WERI-Rb-1 (cell line): ENCODE data around the gene SQSTM1.

Experiments
- DNase-seq: peaks from one replicate; pipeline ENCODE4 v3.0.0-alpha.2; 2020
- H3K27ac ChIP-seq: fragments of 250-450 bp; sonication (Bioruptor Pico); 2 replicates; pipeline ENCODE4 v1.5.1; 2020; ENCODE audit warnings: mild to moderate bottlenecking, moderate library complexity
- H3K27me3 ChIP-seq: fragments of 250-450 bp; sonication (Bioruptor Pico); 2 replicates; pipeline ENCODE4 v1.5.1; 2021; ENCODE audit warnings: mild to moderate bottlenecking, low read depth, moderate library complexity; ENCODE audit not compliant: insufficient read depth, severe bottlenecking
- H3K36me3 ChIP-seq: fragments of 250-450 bp; sonication (Bioruptor Pico); 2 replicates; pipeline ENCODE4 v1.5.1; 2020; ENCODE audit warnings: mild to moderate bottlenecking, moderate library complexity
- H3K4me3 ChIP-seq: 2 replicates; pipeline ENCODE4 v1.5.1; 2011; ENCODE audit warnings: low read depth, mild to moderate bottlenecking, control low read depth, low read length
- H3K9me3 ChIP-seq: fragments of 250-450 bp; sonication (Bioruptor Pico); 2 replicates; pipeline ENCODE4 v1.5.1; 2021; ENCODE audit warnings: mild to moderate bottlenecking, moderate library complexity; ENCODE audit not compliant: severe bottlenecking
- TF ChIP-seq, protein P1 (sequence below): IDR thresholded peaks from 2 replicates; pipeline ENCODE4 v1.5.1; 2011; ENCODE audit warnings: low read depth, mild to moderate bottlenecking, control low read depth, inconsistent platforms, low read length

SQSTM1 gene

DNA sequence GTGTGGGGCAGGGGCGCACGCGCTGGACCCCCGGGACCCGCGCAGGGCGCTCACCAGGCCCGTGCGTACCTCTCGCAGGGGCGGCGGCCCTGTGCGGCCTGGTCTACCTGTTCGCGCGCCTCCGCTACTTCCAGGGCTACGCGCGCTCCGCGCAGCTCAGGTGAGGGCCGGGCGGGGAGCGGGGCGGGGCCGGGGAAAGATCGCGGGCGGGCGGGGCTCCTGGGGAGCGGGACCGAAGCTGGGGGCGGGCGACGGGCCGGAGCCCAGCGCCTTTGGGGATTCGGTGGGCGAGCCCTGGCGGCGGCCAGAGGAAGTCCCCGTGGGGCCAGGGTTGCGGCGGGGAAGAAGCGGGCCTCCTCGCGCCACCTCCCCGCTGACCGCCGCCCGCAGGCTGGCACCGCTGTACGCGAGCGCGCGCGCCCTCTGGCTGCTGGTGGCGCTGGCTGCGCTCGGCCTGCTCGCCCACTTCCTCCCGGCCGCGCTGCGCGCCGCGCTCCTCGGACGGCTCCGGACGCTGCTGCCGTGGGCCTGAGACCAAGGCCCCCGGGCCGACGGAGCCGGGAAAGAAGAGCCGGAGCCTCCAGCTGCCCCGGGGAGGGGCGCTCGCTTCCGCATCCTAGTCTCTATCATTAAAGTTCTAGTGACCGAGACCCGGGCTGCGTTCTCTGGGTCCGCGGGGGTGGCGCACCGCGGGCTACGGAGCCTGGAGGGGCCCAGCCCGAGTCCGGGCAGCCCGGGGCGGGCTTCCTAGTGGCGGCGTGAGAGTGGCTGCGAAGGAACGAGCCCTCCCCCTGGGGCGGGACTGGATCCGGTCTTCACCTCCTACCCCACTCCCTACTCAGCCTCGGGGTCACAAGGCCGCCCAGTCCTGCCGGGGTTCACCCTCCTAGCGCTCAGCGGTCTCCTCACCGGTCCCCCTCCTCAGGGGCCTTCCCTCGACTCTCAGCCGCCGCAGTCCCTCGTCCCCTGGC, 24.6 kb upstream of the SQSTM1 start:
- Histone ChIP-seq H3K27me3 (no peaks in the 10 kb centered on the region), H3K4me3 (peak overlapping the region; percentile 29), H3K9me3 (no peaks in the 10 kb centered on the region), H3K36me3 (no peaks in the 10 kb centered on the region; the same call in 1 of the 2 replicates), H3K27ac (peak overlapping the region; percentile 73)
- TF ChIP-seq, protein P1, sequence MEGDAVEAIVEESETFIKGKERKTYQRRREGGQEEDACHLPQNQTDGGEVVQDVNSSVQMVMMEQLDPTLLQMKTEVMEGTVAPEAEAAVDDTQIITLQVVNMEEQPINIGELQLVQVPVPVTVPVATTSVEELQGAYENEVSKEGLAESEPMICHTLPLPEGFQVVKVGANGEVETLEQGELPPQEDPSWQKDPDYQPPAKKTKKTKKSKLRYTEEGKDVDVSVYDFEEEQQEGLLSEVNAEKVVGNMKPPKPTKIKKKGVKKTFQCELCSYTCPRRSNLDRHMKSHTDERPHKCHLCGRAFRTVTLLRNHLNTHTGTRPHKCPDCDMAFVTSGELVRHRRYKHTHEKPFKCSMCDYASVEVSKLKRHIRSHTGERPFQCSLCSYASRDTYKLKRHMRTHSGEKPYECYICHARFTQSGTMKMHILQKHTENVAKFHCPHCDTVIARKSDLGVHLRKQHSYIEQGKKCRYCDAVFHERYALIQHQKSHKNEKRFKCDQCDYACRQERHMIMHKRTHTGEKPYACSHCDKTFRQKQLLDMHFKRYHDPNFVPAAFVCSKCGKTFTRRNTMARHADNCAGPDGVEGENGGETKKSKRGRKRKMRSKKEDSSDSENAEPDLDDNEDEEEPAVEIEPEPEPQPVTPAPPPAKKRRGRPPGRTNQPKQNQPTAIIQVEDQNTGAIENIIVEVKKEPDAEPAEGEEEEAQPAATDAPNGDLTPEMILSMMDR = peak; percentile 56
- peak; percentile 61 for DNase-seq

DNA sequence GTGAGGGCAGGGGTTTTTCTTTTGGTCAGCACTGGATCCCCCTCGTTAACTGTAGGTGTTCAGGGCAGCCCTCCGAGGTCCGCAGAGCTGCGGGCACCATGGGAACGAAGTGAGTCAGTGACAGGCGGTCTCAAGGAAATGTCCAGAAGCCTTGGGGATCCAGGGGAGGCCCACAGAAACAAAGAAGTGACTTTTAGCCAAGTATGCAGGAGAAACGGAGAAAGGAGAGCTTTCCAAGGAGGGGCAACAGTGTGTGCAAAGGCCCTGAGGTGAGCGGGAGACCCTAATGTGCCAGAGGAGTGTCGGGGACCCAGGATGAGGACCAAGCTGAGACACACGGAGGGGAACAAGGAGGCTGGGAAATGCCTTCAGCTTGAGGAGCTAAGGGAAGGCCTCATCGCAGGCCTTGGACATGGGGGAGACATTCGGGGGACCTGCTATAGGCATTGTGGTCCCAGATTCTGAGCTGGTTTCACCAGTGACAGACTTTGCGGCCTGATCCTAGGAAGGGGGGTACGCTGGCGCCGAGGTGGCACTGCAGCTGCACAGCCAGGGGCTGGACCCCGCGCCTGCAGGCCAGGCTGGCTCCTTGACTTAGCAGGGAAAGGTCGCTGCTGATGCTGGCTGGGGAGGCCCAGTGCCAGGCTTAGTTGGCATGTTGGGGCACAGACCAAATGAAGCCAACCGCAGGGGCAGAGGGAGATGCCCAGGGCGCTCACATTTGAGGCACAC, 23.7 kb upstream of the SQSTM1 start:
- Histone ChIP-seq H3K4me3 (peak overlapping the region; percentile 29; the same call in 1 of the 2 replicates), H3K27me3 (no peaks in the 10 kb centered on the region), H3K9me3 (no peaks in the 10 kb centered on the region), H3K36me3 (no peaks in the 10 kb centered on the region; the same call in 1 of the 2 replicates), H3K27ac (no peak overlapping the region)
- TF ChIP-seq, protein P1 = no peak
- no peak for DNase-seq

DNA sequence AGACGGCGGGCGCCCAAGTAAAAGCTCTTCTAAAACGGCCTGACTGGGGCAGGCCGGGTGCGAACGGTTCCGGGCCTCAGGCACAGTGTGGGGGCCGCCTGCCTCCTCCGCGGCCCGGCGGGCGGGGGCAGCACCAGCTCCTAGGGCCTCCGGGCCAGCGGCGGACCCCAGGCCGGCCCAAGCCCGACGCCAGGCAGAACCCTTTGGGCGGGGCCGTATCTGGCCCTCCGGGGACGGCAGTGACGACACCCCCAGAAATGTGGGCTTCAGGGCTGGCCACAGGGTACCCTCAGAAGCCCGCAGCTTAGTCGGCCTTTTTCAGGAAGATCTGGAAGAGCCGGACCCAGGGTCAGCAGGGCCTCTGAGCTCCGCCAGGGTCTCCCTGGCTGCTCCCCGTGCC, 23.0 kb upstream of the SQSTM1 start:
- Histone ChIP-seq H3K27me3 (no peaks in the 10 kb centered on the region), H3K4me3 (no peak overlapping the region), H3K36me3 (no peaks in the 10 kb centered on the region; the same call in 1 of the 2 replicates), H3K9me3 (no peaks in the 10 kb centered on the region), H3K27ac (no peak overlapping the region)
- DNase-seq = no peak
- TF ChIP-seq, protein P1 = no peak

DNA sequence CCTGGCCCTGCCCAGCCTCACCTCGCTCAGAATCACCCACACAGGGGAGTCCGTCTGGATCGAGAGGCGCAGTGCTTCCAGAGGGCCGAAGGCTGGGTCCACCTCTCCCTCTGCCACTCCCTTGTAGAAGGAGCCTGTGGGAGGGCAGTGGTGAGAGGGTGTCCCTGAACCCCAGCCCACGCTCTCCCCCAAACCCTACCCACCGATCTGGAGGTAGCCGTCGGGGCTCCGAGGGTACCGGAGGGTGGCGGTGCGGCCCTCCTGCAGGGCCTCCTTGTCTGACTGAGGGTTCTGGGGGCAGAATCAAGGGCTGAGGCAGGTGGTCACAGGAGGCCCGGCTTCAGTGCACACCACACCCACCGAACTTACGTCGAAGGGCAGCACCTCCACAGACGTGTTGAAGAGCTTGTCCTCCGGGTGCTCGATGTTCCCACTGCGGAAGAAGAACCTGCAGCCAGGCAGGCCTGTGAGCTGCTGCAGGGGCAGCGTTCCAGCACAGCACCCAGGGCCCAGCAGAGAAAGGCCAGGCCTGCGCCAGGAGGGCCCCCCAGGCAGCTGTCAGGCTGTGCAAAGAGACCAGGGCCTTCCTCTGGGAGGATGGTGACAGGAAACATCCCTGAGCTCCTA, 22.4 kb upstream of the SQSTM1 start:
- no peak overlapping the region for H3K4me3 ChIP-seq
- H3K9me3 ChIP-seq = no peaks in the 10 kb centered on the region
- DNase-seq = no peak
- TF ChIP-seq, protein P1 = no peak
- H3K36me3 ChIP-seq = no peaks in the 10 kb centered on the region; the same call in 1 of the 2 replicates
- H3K27me3 ChIP-seq = no peaks in the 10 kb centered on the region
- H3K27ac ChIP-seq = no peak overlapping the region

DNA sequence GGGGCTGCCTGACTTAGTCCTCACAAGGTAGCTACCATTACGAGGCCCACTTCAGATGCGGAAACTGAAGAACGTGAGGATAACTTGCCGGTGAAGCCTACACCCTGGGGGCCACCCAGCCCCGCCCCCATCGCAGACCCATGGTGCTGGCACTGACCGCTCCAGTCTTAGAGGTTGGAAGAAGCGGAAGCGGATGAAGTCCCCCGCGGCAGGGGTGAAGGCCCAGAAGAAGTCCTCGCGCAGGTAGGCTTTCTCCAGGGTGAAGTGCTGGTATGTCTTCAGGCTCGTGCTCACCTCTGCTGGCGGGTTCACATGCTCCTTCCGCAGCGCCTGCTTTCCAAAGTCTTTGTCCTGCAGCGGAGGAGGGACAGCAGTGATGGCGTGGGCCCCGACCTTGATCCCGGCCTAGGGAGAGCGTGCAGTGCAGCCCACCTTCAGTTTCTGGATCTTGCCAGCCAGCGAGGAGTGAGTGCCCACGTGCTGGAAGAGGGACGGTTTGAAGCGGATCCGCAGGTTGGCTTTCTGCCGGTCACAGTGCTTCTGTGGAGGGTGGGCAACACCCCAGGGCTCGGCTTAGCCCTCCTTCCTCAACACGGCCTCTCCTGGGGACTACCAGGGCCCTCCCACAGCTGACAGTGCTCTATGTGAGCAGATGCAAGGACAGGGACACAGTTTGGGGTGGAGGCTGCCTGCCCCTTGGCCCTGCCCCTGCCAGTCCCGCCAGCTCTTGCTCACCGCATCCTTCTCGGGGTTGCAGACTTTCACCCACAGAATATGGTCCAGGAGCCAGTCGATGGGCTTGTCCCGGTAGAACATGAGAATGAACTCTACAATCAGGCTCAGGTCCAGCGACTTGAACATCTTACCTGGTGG, 21.7 kb upstream of the SQSTM1 start:
- no peaks in the 10 kb centered on the region for H3K9me3 ChIP-seq
- H3K36me3 ChIP-seq = no peaks in the 10 kb centered on the region; the same call in 1 of the 2 replicates
- no peak overlapping the region for H3K27ac ChIP-seq
- DNase-seq = no peak
- TF ChIP-seq, protein P1 = no peak
- no peak overlapping the region for H3K4me3 ChIP-seq
- no peaks in the 10 kb centered on the region for H3K27me3 ChIP-seq
